HepG2 (cell line): ENCODE results near the gene WSCD2. TPM values are rescaled to one million over a fixed set of nuclear protein-coding genes. Genes with fewer than 3 reads are reported as not detected.

Experiments
- ATAC-seq: fragments of 200-7000 bp; cut with Tn5 transposase; 3 replicates; pipeline ENCODE4 v1.9.1; 2020; ENCODE audit warnings: mild to moderate bottlenecking, moderate library complexity
- BruUV-seq: library from RNA; stranded (reverse); fragments of 400-500 nt; replicated peaks from 2 replicates; lab custom pipeline; 2021; lab: Mats Ljungman, UMichigan
- CTCF ChIA-PET: fragments of 300-600 bp; formaldehyde crosslinking; extraction: SDS; loops from one replicate; lab custom pipeline; 2021; ENCODE audit warnings: low total read pairs, inconsistent platforms, low intra/inter-chr PET ratio; lab: Yijun Ruan, JAX
- POLR2A ChIA-PET: fragments of 350-600 bp; sonication (Branson Sonifier 250); formaldehyde crosslinking; loops from one replicate; lab custom pipeline; 2020; ENCODE audit warnings: antibody characterized with exemption, inconsistent platforms; lab: Yijun Ruan, JAX
- DNase-seq: peaks from one replicate; pipeline ENCODE4 v3.0.0-alpha.2; 2015; ENCODE audit warnings: low spot score
- FAIRE-seq: peaks from 3 replicates; lab custom pipeline; 2011; peaks lifted over from hg19 to GRCh38; lab: Jason Lieb, UNC
- H2AFZ ChIP-seq: one replicate; pipeline ENCODE4 v1.6.1; 2011; ENCODE audit warnings: low read length, inconsistent platforms
- H3K27ac ChIP-seq: fragments of 300-600 bp; 3 replicates; pipeline ENCODE4 v1.8.0; 2011; ENCODE audit warnings: mixed run types, mild to moderate bottlenecking, mixed read lengths, low read length, inconsistent platforms; ENCODE audit not compliant: insufficient read depth; ENCODE audit errors: extremely low read length
- H3K27me3 ChIP-seq, 2 experiments: fragments of 200-600 bp in 1 of 2; 2 replicates in 1 of 2; 3 replicates in 1 of 2; pipeline versions ENCODE4 v1.6.0 to v1.8.0; 2011; ENCODE audit warnings: low read length in 2 of 2, mild to moderate bottlenecking in 2 of 2, moderate library complexity in 2 of 2, inconsistent platforms in 1 of 2; ENCODE audit not compliant: insufficient read depth in 2 of 2, control insufficient read depth in 1 of 2
- H3K36me3 ChIP-seq, 2 experiments: fragments of 200-600 bp in 1 of 2; replicated peaks in 1 of 2; 2 replicates in 1 of 2; 3 replicates in 1 of 2; pipeline versions ENCODE4 v1.5.1 to v1.8.0; 2011; ENCODE audit warnings: low read length in 2 of 2, inconsistent platforms in 1 of 2; ENCODE audit not compliant: insufficient read depth in 2 of 2, control insufficient read depth in 1 of 2
- H3K4me1 ChIP-seq: 2 replicates; pipeline ENCODE4 v1.5.1; 2012; ENCODE audit warnings: low read length, inconsistent platforms; ENCODE audit not compliant: insufficient read depth
- H3K4me2 ChIP-seq: 2 replicates; pipeline ENCODE4 v1.6.0; 2011; ENCODE audit warnings: low read depth, low read length, inconsistent platforms
- H3K4me3 ChIP-seq, 3 experiments: fragments of 200-600 bp in 1 of 3; sonication (generic), shearing (Covaris generic) in 1 of 3; replicated peaks in 1 of 3; 2 replicates each; pipeline ENCODE4 v1.5.1; 2011 to 2016; ENCODE audit warnings: low read length in 3 of 3, inconsistent platforms in 2 of 3, low read depth in 2 of 3, mild to moderate bottlenecking in 2 of 3, control low read depth in 1 of 3, mixed read lengths in 1 of 3; ENCODE audit not compliant: insufficient read depth in 1 of 3
- H3K79me2 ChIP-seq: one replicate; pipeline ENCODE4 v1.6.1; 2011; ENCODE audit warnings: low read length, inconsistent platforms; ENCODE audit not compliant: insufficient read depth
- H3K9ac ChIP-seq: 2 replicates; pipeline ENCODE4 v1.6.0; 2011; ENCODE audit warnings: mild to moderate bottlenecking, low read depth, low read length, inconsistent platforms; ENCODE audit not compliant: insufficient read depth
- H3K9me3 ChIP-seq: 2 replicates; pipeline ENCODE4 v1.5.1; 2012; ENCODE audit warnings: mild to moderate bottlenecking, low read length
- H4K20me1 ChIP-seq: 2 replicates; pipeline ENCODE4 v1.6.0; 2011; ENCODE audit warnings: inconsistent platforms, mild to moderate bottlenecking, low read length, moderate library complexity; ENCODE audit not compliant: insufficient read depth
- CCDC6 ChIP-seq: sonication (generic); formaldehyde crosslinking; IDR thresholded peaks from 2 replicates; pipeline ENCODE4 v1.8.1; 2022; ENCODE audit warnings: mild to moderate bottlenecking, missing genetic modification reagents, moderate library complexity
- CREB1 ChIP-seq, 2 experiments: fragments of 450-650 bp in 1 of 2; IDR thresholded peaks; 2 replicates each; pipeline ENCODE4 v1.6.1; 2016 to 2017; ENCODE audit warnings: control low read depth in 1 of 2, mild to moderate bottlenecking in 1 of 2, missing compliant biosample characterization in 1 of 2, missing genetic modification characterization in 1 of 2
- HNRNPH1 ChIP-seq: fragments of 200-400 bp; formaldehyde crosslinking; optimal IDR thresholded peaks from 2 replicates; pipeline ENCODE3; 2017; ENCODE audit warnings: mild to moderate bottlenecking, low read depth, low read length
- MTF1 ChIP-seq: sonication (generic); formaldehyde crosslinking; IDR thresholded peaks from 2 replicates; pipeline ENCODE4 v1.5.0; 2020; ENCODE audit warnings: missing genetic modification reagents
- ZFP36L1 ChIP-seq: sonication (generic); formaldehyde crosslinking; IDR thresholded peaks from 2 replicates; pipeline ENCODE4 v1.8.0; 2022; ENCODE audit warnings: mild to moderate bottlenecking, missing genetic modification reagents, moderate library complexity
- ZNF563 ChIP-seq: sonication (generic); formaldehyde crosslinking; IDR thresholded peaks from 2 replicates; pipeline ENCODE4 v1.8.0; 2022; ENCODE audit warnings: mild to moderate bottlenecking, moderate library complexity, missing genetic modification reagents
- ZNF672 ChIP-seq: sonication (generic); formaldehyde crosslinking; IDR thresholded peaks from 2 replicates; pipeline ENCODE4 v1.8.1; 2022; ENCODE audit warnings: missing genetic modification reagents
- ZNF792 ChIP-seq: IDR thresholded peaks from 2 replicates; pipeline ENCODE4 v1.6.1; 2016
- WGBS: methylation state at CpG from one replicate; pipeline ENCODE4 v1.1.6; 2017; ENCODE audit warnings: low lambda C conversion rate; 5-methylcytosine and 5-hydroxymethylcytosine counted together
- in situ Hi-C: cut with HindIII; loops from 2 replicates; pipeline ENCODE4 v1.10.0; 2017; ENCODE audit warnings: low pct_unique_long_range_greater_than_20kb; ENCODE audit not compliant: extremely low pct_ligation_motif_present
- intact Hi-C: fragments of 100-400 bp; cut with micrococcal nuclease; formaldehyde crosslinking; loops from one replicate; pipeline ENCODE4 v1.10.0; 2022; ENCODE audit not compliant: unreplicated experiment
- polyA plus RNA-seq, 8 experiments: library from polyadenylated mRNA; depleted of rRNA in 3 of 8; stranded (reverse) in 7 of 8; unstranded in 1 of 8; fragments of >200 nt; fragmentation: Illumina TruSeq in 4 of 8; extraction: Trizol in 4 of 8; gene quantifications; 2 replicates each; pipeline versions ENCODE4 v1.2.1 to v1.2.3, GENCODE V29; 2011 to 2016; ENCODE audit warnings: low read depth in 4 of 8, missing spikeins in 1 of 8, mixed read lengths in 1 of 8; ENCODE audit not compliant: insufficient read depth in 1 of 8
- total RNA-seq, 5 experiments: library from RNA; depleted of rRNA; stranded (reverse); fragments of >200 nt; fragmentation: Illumina TruSeq; extraction: Trizol; gene quantifications; 2 replicates each; pipeline ENCODE4 v1.2.3, GENCODE V29; 2016; ENCODE audit warnings: low read depth in 1 of 5
- TF ChIP-seq, protein P1 (sequence below): sonication (generic); formaldehyde crosslinking; IDR thresholded peaks from 2 replicates; pipeline ENCODE4 v1.4.0; 2020; ENCODE audit warnings: missing genetic modification reagents, mild to moderate bottlenecking, borderline replicate concordance

WSCD2 gene
- total and polyA plus RNA-seq, 2 of the 13 experiments (the other 11 are each of a cell fraction or from before 2014, with no cell fraction given) = not detected

DNA sequence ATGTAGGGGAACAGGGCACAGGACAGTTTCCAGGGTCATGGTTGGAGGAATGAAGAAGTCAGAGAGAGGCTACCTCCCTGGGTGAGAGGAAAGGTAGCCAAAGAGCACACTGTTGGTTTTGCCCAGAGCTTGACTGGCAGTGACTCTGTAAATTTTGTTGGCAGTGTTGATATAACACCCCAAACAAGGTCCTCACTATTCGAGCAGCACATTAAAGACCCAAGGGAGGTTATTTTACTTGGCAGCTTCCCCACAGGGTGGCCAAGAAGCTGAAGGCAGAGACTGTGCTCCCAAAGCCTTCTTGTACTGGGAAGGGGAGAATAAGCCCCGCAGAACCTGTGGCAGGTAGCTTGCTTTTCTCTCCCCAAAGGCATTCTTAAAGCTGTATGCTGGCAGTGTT lies 40.6 kb downstream of the WSCD2 start (continued):
- TF ChIP-seq HNRNPH1 = no peak
- TF ChIP-seq, protein P1, sequence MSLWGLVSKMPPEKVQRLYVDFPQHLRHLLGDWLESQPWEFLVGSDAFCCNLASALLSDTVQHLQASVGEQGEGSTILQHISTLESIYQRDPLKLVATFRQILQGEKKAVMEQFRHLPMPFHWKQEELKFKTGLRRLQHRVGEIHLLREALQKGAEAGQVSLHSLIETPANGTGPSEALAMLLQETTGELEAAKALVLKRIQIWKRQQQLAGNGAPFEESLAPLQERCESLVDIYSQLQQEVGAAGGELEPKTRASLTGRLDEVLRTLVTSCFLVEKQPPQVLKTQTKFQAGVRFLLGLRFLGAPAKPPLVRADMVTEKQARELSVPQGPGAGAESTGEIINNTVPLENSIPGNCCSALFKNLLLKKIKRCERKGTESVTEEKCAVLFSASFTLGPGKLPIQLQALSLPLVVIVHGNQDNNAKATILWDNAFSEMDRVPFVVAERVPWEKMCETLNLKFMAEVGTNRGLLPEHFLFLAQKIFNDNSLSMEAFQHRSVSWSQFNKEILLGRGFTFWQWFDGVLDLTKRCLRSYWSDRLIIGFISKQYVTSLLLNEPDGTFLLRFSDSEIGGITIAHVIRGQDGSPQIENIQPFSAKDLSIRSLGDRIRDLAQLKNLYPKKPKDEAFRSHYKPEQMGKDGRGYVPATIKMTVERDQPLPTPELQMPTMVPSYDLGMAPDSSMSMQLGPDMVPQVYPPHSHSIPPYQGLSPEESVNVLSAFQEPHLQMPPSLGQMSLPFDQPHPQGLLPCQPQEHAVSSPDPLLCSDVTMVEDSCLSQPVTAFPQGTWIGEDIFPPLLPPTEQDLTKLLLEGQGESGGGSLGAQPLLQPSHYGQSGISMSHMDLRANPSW = no peak
- no peak for TF ChIP-seq MTF1 (CRISPR knock-in tag)
- TF ChIP-seq ZFP36L1 (CRISPR knock-in tag) = no peak
- no peak for TF ChIP-seq ZNF792 (CRISPR knock-in tag)
- TF ChIP-seq ZNF672 (CRISPR knock-in tag) = no peak
- no peak for TF ChIP-seq CCDC6

DNA sequence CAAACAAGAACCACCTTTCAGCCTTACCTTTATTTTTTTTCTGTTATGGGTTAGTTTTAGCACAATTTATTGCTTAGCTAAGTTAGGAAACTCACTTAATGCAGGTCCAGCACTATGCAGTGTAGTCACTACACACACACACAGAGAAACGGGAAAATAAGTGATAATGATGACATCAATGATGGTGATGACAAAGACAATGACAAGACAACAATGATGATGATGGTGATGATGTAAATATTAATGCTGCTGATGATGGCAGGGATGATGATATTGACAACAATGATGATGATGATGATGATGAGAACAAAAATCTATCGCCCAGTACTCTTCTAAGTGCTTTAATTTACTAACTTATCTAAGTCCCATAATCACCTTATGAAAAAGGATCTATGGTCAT lies 41.1 kb downstream of the WSCD2 start:
- no peak overlapping the region for H3K27ac ChIP-seq
- POLR2A ChIA-PET = no interaction called here
- FAIRE-seq = no peak

More for the DNA sequence above, 41.1 kb downstream of the WSCD2 start:
- H2AFZ ChIP-seq = no peak overlapping the region
- TF ChIP-seq ZNF563 (CRISPR knock-in tag) (no peak), CREB1 (IDR thresholded peaks at IDR 0.05) (peak; percentile 88), CREB1 (CRISPR knock-in tag; IDR thresholded peaks at IDR 0.05) (no peak)
- ATAC-seq = no peak
- DNase-seq = no peak
- BruUV-seq = no TSS peak
- no peaks in the 10 kb centered on the region for H3K9me3 ChIP-seq
- no peaks in the 10 kb centered on the region for H4K20me1 ChIP-seq
- H3K27me3 ChIP-seq = no peaks in the 10 kb centered on the region; a peak in 1 of 5 replicates
- no peak overlapping the region for H3K9ac ChIP-seq
- intact Hi-C loops = no loop called here
- H3K79me2 ChIP-seq = no peaks in the 10 kb centered on the region
- no peaks in the 10 kb centered on the region for H3K36me3 ChIP-seq
- no peak overlapping the region for H3K4me3 ChIP-seq
- 0% methylated on average over 2 of the region's 2 CpGs for WGBS
- H3K4me1 ChIP-seq = no peaks in the 10 kb centered on the region
- in situ Hi-C loops = no loop called here
- CTCF ChIA-PET = no interaction called here
- H3K4me2 ChIP-seq = no peak overlapping the region
